ENCODE data around the gene HOXB6. TPM values are rescaled to one million over a fixed set of nuclear protein-coding genes. Genes with fewer than 3 reads are reported as not detected.

The HOXB6 gene
- total RNA-seq, 1 experiment from 2014 or later: 196 TPM

- TSS peak; percentile 2 for BruUV-seq (replicated peaks)
- POLR2A ChIA-PET: interaction anchor here (0.5 to 1.6 kb wide), 4 partner anchors 11 to 24 kb away, joined by 4 to 7 read pairs (median 4); no protein-coding TSS in a partner anchor
These were observed 46.5 kb downstream of the HOXB6 start for GRCh38 chr17:48558057-48558830.

GRCh38 chr17:48556576-48557401 is 48.0 kb downstream of the HOXB6 start:
- H3K27me3 ChIP-seq (ENCODE audit: control insufficient read depth, insufficient read depth, low read length): no peaks in the 10 kb centered on the region
- ATAC-seq: no peak

More at GRCh38 chr17:48558057-48558830, 46.5 kb downstream of the HOXB6 start:
- CTCF ChIA-PET: interaction anchor here (0.8 kb wide), 1 partner anchor 232 kb away, joined by 3 read pairs; no protein-coding TSS in a partner anchor
- in situ Hi-C loops (cut with HindIII; ENCODE audit: low pct_unique_long_range_greater_than_20kb, low sequenced_read_pairs) (loop anchor here (5.0 kb wide), 1 partner anchor 59 kb away; the partner anchor contains the start of gene HOXB8), intact Hi-C loops (cut with micrococcal nuclease; ENCODE audit: unreplicated experiment) (no loop called here)
- no peaks in the 10 kb centered on the region for H3K27me3 ChIP-seq (ENCODE audit: control insufficient read depth, insufficient read depth, low read length)
- H3K9me3 ChIP-seq (ENCODE audit: control insufficient read depth, insufficient read depth, low read depth, low read length): no peaks in the 10 kb centered on the region
- ATAC-seq: no peak
- H3K36me3 ChIP-seq (ENCODE audit: control insufficient read depth, insufficient read depth, low read length): peaks cover 3% of the 10 kb centered on the region; the same call in 1 of the 2 replicates
- peak overlapping the region; percentile 97 for H3K27ac ChIP-seq (ENCODE audit: low read length)
- TF ChIP-seq, protein P1, sequence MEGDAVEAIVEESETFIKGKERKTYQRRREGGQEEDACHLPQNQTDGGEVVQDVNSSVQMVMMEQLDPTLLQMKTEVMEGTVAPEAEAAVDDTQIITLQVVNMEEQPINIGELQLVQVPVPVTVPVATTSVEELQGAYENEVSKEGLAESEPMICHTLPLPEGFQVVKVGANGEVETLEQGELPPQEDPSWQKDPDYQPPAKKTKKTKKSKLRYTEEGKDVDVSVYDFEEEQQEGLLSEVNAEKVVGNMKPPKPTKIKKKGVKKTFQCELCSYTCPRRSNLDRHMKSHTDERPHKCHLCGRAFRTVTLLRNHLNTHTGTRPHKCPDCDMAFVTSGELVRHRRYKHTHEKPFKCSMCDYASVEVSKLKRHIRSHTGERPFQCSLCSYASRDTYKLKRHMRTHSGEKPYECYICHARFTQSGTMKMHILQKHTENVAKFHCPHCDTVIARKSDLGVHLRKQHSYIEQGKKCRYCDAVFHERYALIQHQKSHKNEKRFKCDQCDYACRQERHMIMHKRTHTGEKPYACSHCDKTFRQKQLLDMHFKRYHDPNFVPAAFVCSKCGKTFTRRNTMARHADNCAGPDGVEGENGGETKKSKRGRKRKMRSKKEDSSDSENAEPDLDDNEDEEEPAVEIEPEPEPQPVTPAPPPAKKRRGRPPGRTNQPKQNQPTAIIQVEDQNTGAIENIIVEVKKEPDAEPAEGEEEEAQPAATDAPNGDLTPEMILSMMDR (IDR thresholded peaks at IDR 0.05): no peak
- peaks cover 84% of the 10 kb centered on the region for H3K4me1 ChIP-seq (ENCODE audit: control insufficient read depth, insufficient read depth, low read length)
- H3K4me3 ChIP-seq (ENCODE audit: low read depth in 2 of 2, low read length in 2 of 2): peak overlapping the region; percentile 8 to 14
- no peak for DNase-seq (ENCODE audit: low read depth, low spot score)

GRCh38 chr17:48556229-48556575 is 48.6 kb downstream of the HOXB6 start:
- Histone ChIP-seq H3K9me3 (ENCODE audit: control insufficient read depth, insufficient read depth, low read depth, low read length) (no peaks in the 10 kb centered on the region), H3K27ac (ENCODE audit: low read length) (peak overlapping the region; percentile 97), H3K4me3 (ENCODE audit: low read depth in 2 of 2, low read length in 2 of 2) (peak overlapping the region; percentile 22 to 51), H3K36me3 (ENCODE audit: control insufficient read depth, insufficient read depth, low read length) (peaks cover 6% of the 10 kb centered on the region), H3K27me3 (ENCODE audit: control insufficient read depth, insufficient read depth, low read length) (no peaks in the 10 kb centered on the region), H3K4me1 (ENCODE audit: control insufficient read depth, insufficient read depth, low read length) (peaks cover 83% of the 10 kb centered on the region)
- in situ Hi-C loops (cut with HindIII; ENCODE audit: low pct_unique_long_range_greater_than_20kb, low sequenced_read_pairs) (loop anchor here (5.0 kb wide), 1 partner anchor 61 kb away; the partner anchor contains the start of gene HOXB8), intact Hi-C loops (cut with micrococcal nuclease; ENCODE audit: unreplicated experiment) (no loop called here)
- ChIA-PET POLR2A (interaction anchor here (0.6 to 1.0 kb wide), 5 partner anchors 11 to 1783 kb away, joined by 3 to 7 read pairs (median 5); no protein-coding TSS in a partner anchor), CTCF (interaction anchor here (0.6 to 0.7 kb wide), 3 partner anchors 34 to 53 kb away, joined by 3 to 6 read pairs (median 3); no protein-coding TSS in a partner anchor)
- ATAC-seq (no peak), DNase-seq (ENCODE audit: low read depth, low spot score) (no peak)
- BruUV-seq (replicated peaks): TSS peak; percentile 41
- TF ChIP-seq, protein P1 (IDR thresholded peaks at IDR 0.05): no peak
- TF ChIP-seq REST (IDR thresholded peaks at IDR 0.05; ENCODE audit: insufficient read depth in 1 of 2, low read depth in 2 of 2, low read length in 1 of 2) (no peak), POLR2AphosphoS5 (IDR thresholded peaks at IDR 0.05; ENCODE audit: low read depth, low read length) (no peak; the same call in 1 of the 2 replicates), SIN3A (IDR thresholded peaks at IDR 0.05; ENCODE audit: borderline replicate concordance, insufficient read depth, low read depth, low read length) (no peak)

More at GRCh38 chr17:48556576-48557401, 48.0 kb downstream of the HOXB6 start:
- TF ChIP-seq, protein P1 (IDR thresholded peaks at IDR 0.05): 0 out of 2 replicates have a peak, but pooled peaks have one; percentile 4
- no peak for TF ChIP-seq SIN3A (IDR thresholded peaks at IDR 0.05; ENCODE audit: borderline replicate concordance, insufficient read depth, low read depth, low read length)
- no peak for TF ChIP-seq TCF7L2 (IDR thresholded peaks at IDR 0.05; ENCODE audit: low read depth, low read length)
- no peaks in the 10 kb centered on the region for H3K9me3 ChIP-seq (ENCODE audit: control insufficient read depth, insufficient read depth, low read depth, low read length)
- peak overlapping the region; percentile 97 for H3K27ac ChIP-seq (ENCODE audit: low read length)
- intact Hi-C loops (cut with micrococcal nuclease; ENCODE audit: unreplicated experiment) (no loop called here), in situ Hi-C loops (cut with HindIII; ENCODE audit: low pct_unique_long_range_greater_than_20kb, low sequenced_read_pairs) (loop anchor here (5.0 kb wide), 1 partner anchor 61 kb away; the partner anchor contains the start of gene HOXB8)
- H3K4me1 ChIP-seq (ENCODE audit: control insufficient read depth, insufficient read depth, low read length): peaks cover 83% of the 10 kb centered on the region
- BruUV-seq (replicated peaks): no TSS peak
- CTCF ChIA-PET: interaction anchor here (0.6 to 0.7 kb wide), 2 partner anchors 53 to 398 kb away, joined by 6 to 8 read pairs; no protein-coding TSS in a partner anchor
- DNase-seq (ENCODE audit: low read depth, low spot score): no peak
- POLR2A ChIA-PET: interaction anchor here (0.6 to 1.6 kb wide), 4 partner anchors 10 to 1784 kb away, joined by 4 to 7 read pairs (median 6); no protein-coding TSS in a partner anchor
- H3K36me3 ChIP-seq (ENCODE audit: control insufficient read depth, insufficient read depth, low read length): peaks cover 5% of the 10 kb centered on the region; the same call in 1 of the 2 replicates
- H3K4me3 ChIP-seq (ENCODE audit: low read depth in 2 of 2, low read length in 2 of 2): peak overlapping the region; percentile 22 to 51; a peak in 3 of 4 replicates
